Esophagus squamous epithelium (tissue), 4 donors: ENCODE results near the gene HHLA2.

Source experiments
- POLR2A ChIP-seq, 4 donors: fragments of 450-650 bp; IDR thresholded peaks; one replicate each; pipeline ENCODE4 v1.6.1; 2017; ENCODE audit warnings: antibody characterized with exemption in 4 of 4, mild to moderate bottlenecking in 4 of 4, moderate library complexity in 3 of 4
- TF ChIP-seq, protein P1 (sequence below), 6 experiments: fragments of 450-650 bp in 4 of 6; fragments of 200-600 bp in 2 of 6; sonication (generic) in 2 of 6; IDR thresholded peaks; one replicate each; pipeline ENCODE4 v1.5.1; 2016 to 2019; ENCODE audit warnings: antibody characterized with exemption in 6 of 6, mild to moderate bottlenecking in 4 of 6, moderate library complexity in 4 of 6

DNA sequence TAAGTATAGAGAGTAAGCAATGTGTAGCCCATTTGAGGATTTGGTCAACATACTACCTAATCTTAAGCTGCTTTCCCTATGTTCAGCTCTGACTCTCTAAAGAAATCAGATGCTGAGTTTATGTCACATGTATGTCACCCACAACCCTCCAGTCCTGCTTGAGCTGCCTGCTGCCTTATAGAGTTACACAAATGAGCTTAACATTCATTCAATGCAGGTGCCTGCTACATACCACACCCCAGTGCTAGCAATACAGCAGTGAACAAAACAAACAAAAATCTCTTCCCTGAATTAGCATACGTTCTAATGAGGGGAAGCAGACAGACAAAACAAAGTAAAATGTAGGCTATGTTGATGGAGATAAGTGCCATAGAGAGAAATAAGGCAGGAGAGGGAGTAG is 93.0 kb downstream of the HHLA2 start:
- TF ChIP-seq POLR2A (IDR thresholded peaks at IDR 0.05), result no peak
- TF ChIP-seq, protein P1, sequence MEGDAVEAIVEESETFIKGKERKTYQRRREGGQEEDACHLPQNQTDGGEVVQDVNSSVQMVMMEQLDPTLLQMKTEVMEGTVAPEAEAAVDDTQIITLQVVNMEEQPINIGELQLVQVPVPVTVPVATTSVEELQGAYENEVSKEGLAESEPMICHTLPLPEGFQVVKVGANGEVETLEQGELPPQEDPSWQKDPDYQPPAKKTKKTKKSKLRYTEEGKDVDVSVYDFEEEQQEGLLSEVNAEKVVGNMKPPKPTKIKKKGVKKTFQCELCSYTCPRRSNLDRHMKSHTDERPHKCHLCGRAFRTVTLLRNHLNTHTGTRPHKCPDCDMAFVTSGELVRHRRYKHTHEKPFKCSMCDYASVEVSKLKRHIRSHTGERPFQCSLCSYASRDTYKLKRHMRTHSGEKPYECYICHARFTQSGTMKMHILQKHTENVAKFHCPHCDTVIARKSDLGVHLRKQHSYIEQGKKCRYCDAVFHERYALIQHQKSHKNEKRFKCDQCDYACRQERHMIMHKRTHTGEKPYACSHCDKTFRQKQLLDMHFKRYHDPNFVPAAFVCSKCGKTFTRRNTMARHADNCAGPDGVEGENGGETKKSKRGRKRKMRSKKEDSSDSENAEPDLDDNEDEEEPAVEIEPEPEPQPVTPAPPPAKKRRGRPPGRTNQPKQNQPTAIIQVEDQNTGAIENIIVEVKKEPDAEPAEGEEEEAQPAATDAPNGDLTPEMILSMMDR (IDR thresholded peaks at IDR 0.05), result no peak
